ENCODE measurements around the gene RNU7-1.

DNA sequence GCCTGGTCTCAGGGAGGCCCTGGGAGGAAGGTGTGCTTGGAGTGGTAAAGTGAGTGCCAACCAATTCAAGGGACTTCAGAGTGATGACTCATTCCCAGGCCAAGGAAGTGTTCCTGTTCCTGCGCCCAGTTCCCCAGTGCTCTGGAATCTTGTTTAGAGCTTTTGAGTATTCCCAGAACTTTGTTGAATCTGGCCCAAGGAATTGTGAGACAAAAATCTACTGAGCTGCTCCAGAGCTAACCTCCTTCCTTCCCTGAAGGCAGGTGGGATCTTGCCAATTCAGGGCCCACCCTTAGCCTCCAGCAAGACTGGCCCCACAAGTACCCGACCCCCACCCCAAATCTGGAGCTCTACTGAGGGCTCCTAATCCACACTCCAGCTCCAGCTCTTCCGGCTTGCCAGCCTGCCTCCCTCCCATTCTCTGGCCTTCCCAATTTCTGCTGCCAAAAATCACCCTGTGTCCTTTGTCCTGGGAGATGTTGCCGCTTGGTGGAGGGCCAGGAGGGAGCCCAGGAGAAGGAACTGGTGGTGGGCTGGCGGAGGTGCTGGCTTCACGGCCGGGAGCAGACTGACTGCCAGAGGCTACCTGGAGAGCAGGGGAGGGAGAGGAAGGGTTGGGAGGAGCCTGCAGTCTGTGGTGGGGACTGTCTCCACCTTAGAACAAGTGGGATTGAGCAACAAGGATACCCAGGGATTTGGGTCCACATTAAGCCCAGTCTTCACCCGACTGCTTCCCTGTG, 17.9 kb upstream of the RNU7-1 start:
- no peak for TF ChIP-seq EZH2 (IDR thresholded peaks at IDR 0.05; ENCODE audit: borderline replicate concordance, low read depth, low read length, severe bottlenecking)
- TF ChIP-seq, protein P1, sequence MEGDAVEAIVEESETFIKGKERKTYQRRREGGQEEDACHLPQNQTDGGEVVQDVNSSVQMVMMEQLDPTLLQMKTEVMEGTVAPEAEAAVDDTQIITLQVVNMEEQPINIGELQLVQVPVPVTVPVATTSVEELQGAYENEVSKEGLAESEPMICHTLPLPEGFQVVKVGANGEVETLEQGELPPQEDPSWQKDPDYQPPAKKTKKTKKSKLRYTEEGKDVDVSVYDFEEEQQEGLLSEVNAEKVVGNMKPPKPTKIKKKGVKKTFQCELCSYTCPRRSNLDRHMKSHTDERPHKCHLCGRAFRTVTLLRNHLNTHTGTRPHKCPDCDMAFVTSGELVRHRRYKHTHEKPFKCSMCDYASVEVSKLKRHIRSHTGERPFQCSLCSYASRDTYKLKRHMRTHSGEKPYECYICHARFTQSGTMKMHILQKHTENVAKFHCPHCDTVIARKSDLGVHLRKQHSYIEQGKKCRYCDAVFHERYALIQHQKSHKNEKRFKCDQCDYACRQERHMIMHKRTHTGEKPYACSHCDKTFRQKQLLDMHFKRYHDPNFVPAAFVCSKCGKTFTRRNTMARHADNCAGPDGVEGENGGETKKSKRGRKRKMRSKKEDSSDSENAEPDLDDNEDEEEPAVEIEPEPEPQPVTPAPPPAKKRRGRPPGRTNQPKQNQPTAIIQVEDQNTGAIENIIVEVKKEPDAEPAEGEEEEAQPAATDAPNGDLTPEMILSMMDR (IDR thresholded peaks at IDR 0.05; ENCODE audit: borderline replicate concordance, extremely low read depth, low read length, poor library complexity, severe bottlenecking), result no peak
